HepG2 (cell line): Measurements from ENCODE around the gene FAM114A2. TPM values are rescaled to one million over a fixed set of nuclear protein-coding genes. Genes with fewer than 3 reads are reported as not detected.

Experiments
- ATAC-seq: fragments of 200-7000 bp; cut with Tn5 transposase; 3 replicates; pipeline ENCODE4 v1.9.1; 2020; ENCODE audit warnings: mild to moderate bottlenecking, moderate library complexity
- BruUV-seq: library from RNA; stranded (reverse); fragments of 400-500 nt; replicated peaks from 2 replicates; lab custom pipeline; 2021; lab: Mats Ljungman, UMichigan
- CTCF ChIA-PET: fragments of 300-600 bp; formaldehyde crosslinking; extraction: SDS; loops from one replicate; lab custom pipeline; 2021; ENCODE audit warnings: low total read pairs, inconsistent platforms, low intra/inter-chr PET ratio; lab: Yijun Ruan, JAX
- POLR2A ChIA-PET: fragments of 350-600 bp; sonication (Branson Sonifier 250); formaldehyde crosslinking; loops from one replicate; lab custom pipeline; 2020; ENCODE audit warnings: antibody characterized with exemption, inconsistent platforms; lab: Yijun Ruan, JAX
- DNase-seq: peaks from one replicate; pipeline ENCODE4 v3.0.0-alpha.2; 2015; ENCODE audit warnings: low spot score
- FAIRE-seq: peaks from 3 replicates; lab custom pipeline; 2011; peaks lifted over from hg19 to GRCh38; lab: Jason Lieb, UNC
- H2AFZ ChIP-seq: one replicate; pipeline ENCODE4 v1.6.1; 2011; ENCODE audit warnings: low read length, inconsistent platforms
- H3K27ac ChIP-seq: fragments of 300-600 bp; 3 replicates; pipeline ENCODE4 v1.8.0; 2011; ENCODE audit warnings: mixed run types, mild to moderate bottlenecking, mixed read lengths, low read length, inconsistent platforms; ENCODE audit not compliant: insufficient read depth; ENCODE audit errors: extremely low read length
- H3K27me3 ChIP-seq, 2 experiments: fragments of 200-600 bp in 1 of 2; 2 replicates in 1 of 2; 3 replicates in 1 of 2; pipeline versions ENCODE4 v1.6.0 to v1.8.0; 2011; ENCODE audit warnings: low read length in 2 of 2, mild to moderate bottlenecking in 2 of 2, moderate library complexity in 2 of 2, inconsistent platforms in 1 of 2; ENCODE audit not compliant: insufficient read depth in 2 of 2, control insufficient read depth in 1 of 2
- H3K36me3 ChIP-seq, 2 experiments: fragments of 200-600 bp in 1 of 2; replicated peaks in 1 of 2; 2 replicates in 1 of 2; 3 replicates in 1 of 2; pipeline versions ENCODE4 v1.5.1 to v1.8.0; 2011; ENCODE audit warnings: low read length in 2 of 2, inconsistent platforms in 1 of 2; ENCODE audit not compliant: insufficient read depth in 2 of 2, control insufficient read depth in 1 of 2
- H3K4me1 ChIP-seq: 2 replicates; pipeline ENCODE4 v1.5.1; 2012; ENCODE audit warnings: low read length, inconsistent platforms; ENCODE audit not compliant: insufficient read depth
- H3K4me2 ChIP-seq: 2 replicates; pipeline ENCODE4 v1.6.0; 2011; ENCODE audit warnings: low read depth, low read length, inconsistent platforms
- H3K4me3 ChIP-seq, 3 experiments: fragments of 200-600 bp in 1 of 3; sonication (generic), shearing (Covaris generic) in 1 of 3; replicated peaks in 1 of 3; 2 replicates each; pipeline ENCODE4 v1.5.1; 2011 to 2016; ENCODE audit warnings: low read length in 3 of 3, inconsistent platforms in 2 of 3, low read depth in 2 of 3, mild to moderate bottlenecking in 2 of 3, control low read depth in 1 of 3, mixed read lengths in 1 of 3; ENCODE audit not compliant: insufficient read depth in 1 of 3
- H3K79me2 ChIP-seq: one replicate; pipeline ENCODE4 v1.6.1; 2011; ENCODE audit warnings: low read length, inconsistent platforms; ENCODE audit not compliant: insufficient read depth
- H3K9ac ChIP-seq: 2 replicates; pipeline ENCODE4 v1.6.0; 2011; ENCODE audit warnings: mild to moderate bottlenecking, low read depth, low read length, inconsistent platforms; ENCODE audit not compliant: insufficient read depth
- H3K9me3 ChIP-seq: 2 replicates; pipeline ENCODE4 v1.5.1; 2012; ENCODE audit warnings: mild to moderate bottlenecking, low read length
- H4K20me1 ChIP-seq: 2 replicates; pipeline ENCODE4 v1.6.0; 2011; ENCODE audit warnings: inconsistent platforms, mild to moderate bottlenecking, low read length, moderate library complexity; ENCODE audit not compliant: insufficient read depth
- AKAP8 ChIP-seq: sonication (generic); formaldehyde crosslinking; IDR thresholded peaks from 2 replicates; pipeline ENCODE4 v1.5.1; 2020; ENCODE audit warnings: mild to moderate bottlenecking, missing genetic modification reagents
- E2F2 ChIP-seq: sonication (generic); formaldehyde crosslinking; IDR thresholded peaks from 2 replicates; pipeline ENCODE4 v1.4.0; 2020; ENCODE audit warnings: missing genetic modification reagents, borderline replicate concordance
- MTF1 ChIP-seq: sonication (generic); formaldehyde crosslinking; IDR thresholded peaks from 2 replicates; pipeline ENCODE4 v1.5.0; 2020; ENCODE audit warnings: missing genetic modification reagents
- MYC ChIP-seq: sonication (generic); formaldehyde crosslinking; IDR thresholded peaks from 2 replicates; pipeline ENCODE4 v1.9.0; 2021; ENCODE audit warnings: missing genetic modification reagents, borderline replicate concordance
- RARG ChIP-seq: sonication (generic); formaldehyde crosslinking; IDR thresholded peaks from 2 replicates; pipeline ENCODE4 v1.4.0; 2020; ENCODE audit warnings: low read depth, mild to moderate bottlenecking, missing genetic modification reagents
- RBFOX2 ChIP-seq: fragments of 200-400 bp; formaldehyde crosslinking; IDR thresholded peaks from 2 replicates; pipeline ENCODE4 v1.6.1; 2017; ENCODE audit warnings: low read depth, mild to moderate bottlenecking, low read length
- RFXANK ChIP-seq: IDR thresholded peaks from 2 replicates; pipeline ENCODE4 v1.6.1; 2016
- STAT6 ChIP-seq: sonication (generic); formaldehyde crosslinking; IDR thresholded peaks from 2 replicates; pipeline ENCODE4 v1.4.0; 2020; ENCODE audit warnings: missing genetic modification reagents, mild to moderate bottlenecking, borderline replicate concordance
- TFDP2 ChIP-seq: sonication (generic); formaldehyde crosslinking; IDR thresholded peaks from 2 replicates; pipeline ENCODE4 v1.4.0; 2020; ENCODE audit warnings: missing genetic modification reagents
- YEATS4 ChIP-seq: sonication (generic); formaldehyde crosslinking; IDR thresholded peaks from 2 replicates; pipeline ENCODE4 v1.4.0; 2020; ENCODE audit warnings: missing genetic modification reagents, borderline replicate concordance
- ZBTB37 ChIP-seq: sonication (generic); formaldehyde crosslinking; IDR thresholded peaks from 2 replicates; pipeline ENCODE4 v1.4.0; 2020; ENCODE audit warnings: mild to moderate bottlenecking, missing genetic modification reagents
- ZEB1 ChIP-seq: IDR thresholded peaks from 2 replicates; pipeline ENCODE4 v1.6.1; 2012; ENCODE audit warnings: mild to moderate bottlenecking, low read depth, inconsistent platforms; ENCODE audit not compliant: insufficient replicate concordance
- ZFYVE20 ChIP-seq: sonication (generic); formaldehyde crosslinking; IDR thresholded peaks from 2 replicates; pipeline ENCODE4 v1.8.0; 2023; ENCODE audit warnings: low read depth, mild to moderate bottlenecking, moderate library complexity, missing genetic modification reagents, borderline replicate concordance
- ZIK1 ChIP-seq: sonication (generic); formaldehyde crosslinking; IDR thresholded peaks from 2 replicates; pipeline ENCODE4 v1.5.0; 2020; ENCODE audit warnings: mild to moderate bottlenecking, low read depth, missing genetic modification reagents, borderline replicate concordance
- ZMAT5 ChIP-seq: sonication (generic); formaldehyde crosslinking; IDR thresholded peaks from 2 replicates; pipeline ENCODE4 v1.5.0; 2020; ENCODE audit warnings: mild to moderate bottlenecking, low read depth, missing genetic modification reagents, borderline replicate concordance
- ZNF703 ChIP-seq: sonication (generic); formaldehyde crosslinking; IDR thresholded peaks from 2 replicates; pipeline ENCODE4 v1.5.1; 2020; ENCODE audit warnings: missing genetic modification reagents, mild to moderate bottlenecking, moderate library complexity, borderline replicate concordance
- ZNF816 ChIP-seq: sonication (generic); formaldehyde crosslinking; IDR thresholded peaks from 2 replicates; pipeline ENCODE4 v1.8.0; 2022; ENCODE audit warnings: missing genetic modification reagents, mild to moderate bottlenecking, borderline replicate concordance
- ZSCAN12 ChIP-seq: sonication (generic); formaldehyde crosslinking; IDR thresholded peaks from 2 replicates; pipeline ENCODE4 v1.9.0; 2021; ENCODE audit warnings: mild to moderate bottlenecking, missing genetic modification reagents
- WGBS: methylation state at CpG from one replicate; pipeline ENCODE4 v1.1.6; 2017; ENCODE audit warnings: low lambda C conversion rate; 5-methylcytosine and 5-hydroxymethylcytosine counted together
- in situ Hi-C: cut with HindIII; loops from 2 replicates; pipeline ENCODE4 v1.10.0; 2017; ENCODE audit warnings: low pct_unique_long_range_greater_than_20kb; ENCODE audit not compliant: extremely low pct_ligation_motif_present
- intact Hi-C: fragments of 100-400 bp; cut with micrococcal nuclease; formaldehyde crosslinking; loops from one replicate; pipeline ENCODE4 v1.10.0; 2022; ENCODE audit not compliant: unreplicated experiment
- polyA plus RNA-seq, 8 experiments: library from polyadenylated mRNA; depleted of rRNA in 3 of 8; stranded (reverse) in 7 of 8; unstranded in 1 of 8; fragments of >200 nt; fragmentation: Illumina TruSeq in 4 of 8; extraction: Trizol in 4 of 8; gene quantifications; 2 replicates each; pipeline versions ENCODE4 v1.2.1 to v1.2.3, GENCODE V29; 2011 to 2016; ENCODE audit warnings: low read depth in 4 of 8, missing spikeins in 1 of 8, mixed read lengths in 1 of 8; ENCODE audit not compliant: insufficient read depth in 1 of 8
- total RNA-seq, 5 experiments: library from RNA; depleted of rRNA; stranded (reverse); fragments of >200 nt; fragmentation: Illumina TruSeq; extraction: Trizol; gene quantifications; 2 replicates each; pipeline ENCODE4 v1.2.3, GENCODE V29; 2016; ENCODE audit warnings: low read depth in 1 of 5

The FAM114A2 gene
- total and polyA plus RNA-seq, 2 of the 13 experiments (the other 11 are each of a cell fraction or from before 2014, with no cell fraction given) = 6.9 to 11.4 TPM

GRCh38 chr5:154086641-154087040 is 47.9 kb upstream of the FAM114A2 start:
- in situ Hi-C loops (no loop called here), intact Hi-C loops (no loop called here)
- Histone ChIP-seq H2AFZ (no peak overlapping the region), H3K4me1 (no peaks in the 10 kb centered on the region), H3K79me2 (no peaks in the 10 kb centered on the region), H3K4me3 (no peak overlapping the region), H4K20me1 (no peaks in the 10 kb centered on the region), H3K9me3 (no peaks in the 10 kb centered on the region), H3K27me3 (peaks cover 2 to 24% of the 10 kb centered on the region in 2 experiments; a peak in 3 of 5 replicates), H3K27ac (no peak overlapping the region), H3K4me2 (no peak overlapping the region), H3K9ac (no peak overlapping the region), H3K36me3 (no peaks in the 10 kb centered on the region)
- ChIA-PET CTCF (no interaction called here), POLR2A (no interaction called here)
- WGBS = 4% methylated on average over 4 of the region's 4 CpGs
- FAIRE-seq = no peak
- no peak for DNase-seq
- TF ChIP-seq MYC (CRISPR knock-in tag) (no peak), RARG (CRISPR knock-in tag) (no peak), MTF1 (CRISPR knock-in tag) (no peak), ZMAT5 (no peak), ZNF816 (CRISPR knock-in tag) (no peak), ZNF703 (CRISPR knock-in tag) (no peak), ZIK1 (CRISPR knock-in tag) (no peak), ZEB1 (no peak), STAT6 (no peak), RBFOX2 (no peak), TFDP2 (CRISPR knock-in tag) (no peak), ZBTB37 (CRISPR knock-in tag) (no peak), RFXANK (no peak), AKAP8 (CRISPR knock-in tag) (no peak), ZSCAN12 (CRISPR knock-in tag) (no peak), YEATS4 (CRISPR knock-in tag) (no peak), E2F2 (CRISPR knock-in tag) (no peak), ZFYVE20 (CRISPR knock-in tag) (no peak)
- no TSS peak for BruUV-seq
- no peak for ATAC-seq
